OCI-LY3 (cell line): ENCODE results near the gene ERAL1.
A peak's percentile ranks its signal among the peaks of the same experiment; 100 is the strongest.
"Not testable (repeated sequence)": the region's sequence is repeated elsewhere in the genome, so short reads cannot be mapped to it uniquely, and the experiment has no call there.

Source experiments
- H2AFZ ChIP-seq: fragments of 200-600, 300-600 bp; shearing (Covaris generic); 2 replicates; pipeline ENCODE4 v1.6.0; 2014; ENCODE audit warnings: antibody characterized with exemption, low read depth, low read length
- H3K27ac ChIP-seq: fragments of 200-600, 300-600 bp; sonication (generic); 2 replicates; pipeline ENCODE4 v1.5.1; 2014; ENCODE audit warnings: mild to moderate bottlenecking, low read length, moderate library complexity, mixed read lengths
- H3K27me3 ChIP-seq: fragments of 200-600, 300-600 bp; sonication (generic); 2 replicates; pipeline ENCODE4 v1.6.1; 2014; ENCODE audit warnings: low read depth, low read length, mixed read lengths
- H3K36me3 ChIP-seq: fragments of 200-600, 300-600 bp; sonication (generic); replicated peaks from 2 replicates; pipeline ENCODE3; 2014; ENCODE audit warnings: low read depth, low read length, mixed read lengths
- H3K4me1 ChIP-seq: fragments of 300-600, 200-600 bp; sonication (generic); 2 replicates; pipeline ENCODE4 v1.6.1; 2014; ENCODE audit warnings: low read length, mixed read lengths
- H3K4me2 ChIP-seq: fragments of 200-600, 300-600 bp; sonication (generic); 2 replicates; pipeline ENCODE4 v1.6.1; 2014; ENCODE audit warnings: low read length, mixed read lengths
- H3K4me3 ChIP-seq: fragments of 300-600, 200-600 bp; sonication (generic); 2 replicates; pipeline ENCODE4 v1.5.1; 2014; ENCODE audit warnings: antibody characterized with exemption, mild to moderate bottlenecking, low read length, moderate library complexity
- H3K79me2 ChIP-seq: fragments of 300-600, 200-600 bp; shearing (Covaris generic); 2 replicates; pipeline ENCODE4 v1.6.1; 2014; ENCODE audit warnings: mild to moderate bottlenecking, low read length, mixed read lengths
- H3K9ac ChIP-seq: fragments of 300-600, 200-600 bp; shearing (Covaris generic); 2 replicates; pipeline ENCODE4 v1.6.0; 2014; ENCODE audit warnings: mild to moderate bottlenecking, low read length, moderate library complexity
- H3K9me3 ChIP-seq: fragments of 200-600, 300-600 bp; shearing (Covaris generic); 2 replicates; pipeline ENCODE4 v1.6.1; 2014; ENCODE audit warnings: low read length, mixed read lengths; ENCODE audit not compliant: insufficient read depth
- H4K20me1 ChIP-seq: fragments of 200-600, 300-600 bp; sonication (generic); 2 replicates; pipeline ENCODE4 v1.6.1; 2016; ENCODE audit warnings: low read length, mixed read lengths; ENCODE audit not compliant: insufficient read depth
- EZH2phosphoT487 ChIP-seq: fragments of 200-600 bp; shearing (Covaris generic); IDR thresholded peaks from 2 replicates; pipeline ENCODE4 v1.6.1; 2018; ENCODE audit warnings: antibody characterized with exemption, mixed run types, low read depth
- TF ChIP-seq, protein P1 (sequence below): fragments of 200-600, 300-600 bp; sonication (generic); IDR thresholded peaks from 2 replicates; pipeline ENCODE4 v1.5.1; 2014; ENCODE audit warnings: antibody characterized with exemption, low read length, low read depth

ERAL1 gene

DNA sequence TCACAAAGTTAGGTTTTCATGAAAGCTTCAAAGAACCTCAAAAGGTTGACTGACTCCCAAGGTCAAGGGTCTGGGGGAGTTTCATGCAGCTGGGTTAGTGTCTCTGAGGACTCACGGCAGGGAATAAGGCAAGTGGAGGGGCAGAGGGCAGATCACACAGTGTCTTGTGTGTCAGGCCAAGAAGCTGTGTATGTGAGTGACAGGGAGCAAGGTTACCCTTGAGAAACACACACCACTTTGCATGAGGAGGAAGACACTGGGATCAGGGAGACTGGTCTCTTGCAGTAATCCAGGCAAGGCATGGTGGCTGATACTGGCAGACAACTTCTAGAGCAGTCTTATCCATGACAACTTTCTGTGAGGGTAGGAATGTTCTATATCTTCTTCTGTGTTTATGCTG lies 36.4 kb downstream of the ERAL1 start:
- Histone ChIP-seq H3K27ac (peak overlapping the region; percentile 98), H3K4me2 (peak overlapping the region; percentile 73), H3K4me1 (peaks cover 89% of the 10 kb centered on the region), H3K9me3 (no peaks in the 10 kb centered on the region), H3K4me3 (no peak overlapping the region), H3K27me3 (no peaks in the 10 kb centered on the region), H3K36me3 (peaks cover 4% of the 10 kb centered on the region), H3K9ac (peak overlapping the region; percentile 88; the same call in 1 of the 2 replicates), H3K79me2 (peaks cover 25% of the 10 kb centered on the region), H2AFZ (no peak overlapping the region), H4K20me1 (no peaks in the 10 kb centered on the region)
- TF ChIP-seq, protein P1, sequence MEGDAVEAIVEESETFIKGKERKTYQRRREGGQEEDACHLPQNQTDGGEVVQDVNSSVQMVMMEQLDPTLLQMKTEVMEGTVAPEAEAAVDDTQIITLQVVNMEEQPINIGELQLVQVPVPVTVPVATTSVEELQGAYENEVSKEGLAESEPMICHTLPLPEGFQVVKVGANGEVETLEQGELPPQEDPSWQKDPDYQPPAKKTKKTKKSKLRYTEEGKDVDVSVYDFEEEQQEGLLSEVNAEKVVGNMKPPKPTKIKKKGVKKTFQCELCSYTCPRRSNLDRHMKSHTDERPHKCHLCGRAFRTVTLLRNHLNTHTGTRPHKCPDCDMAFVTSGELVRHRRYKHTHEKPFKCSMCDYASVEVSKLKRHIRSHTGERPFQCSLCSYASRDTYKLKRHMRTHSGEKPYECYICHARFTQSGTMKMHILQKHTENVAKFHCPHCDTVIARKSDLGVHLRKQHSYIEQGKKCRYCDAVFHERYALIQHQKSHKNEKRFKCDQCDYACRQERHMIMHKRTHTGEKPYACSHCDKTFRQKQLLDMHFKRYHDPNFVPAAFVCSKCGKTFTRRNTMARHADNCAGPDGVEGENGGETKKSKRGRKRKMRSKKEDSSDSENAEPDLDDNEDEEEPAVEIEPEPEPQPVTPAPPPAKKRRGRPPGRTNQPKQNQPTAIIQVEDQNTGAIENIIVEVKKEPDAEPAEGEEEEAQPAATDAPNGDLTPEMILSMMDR: no peak
- no peak for TF ChIP-seq EZH2phosphoT487

GRCh38 chr17:28892024-28892423 lies 37.2 kb downstream of the ERAL1 start:
- Histone ChIP-seq H3K4me3 (peak overlapping the region; percentile 67; the same call in 1 of the 2 replicates), H3K27ac (peak overlapping the region; percentile 98), H3K79me2 (peaks cover 33% of the 10 kb centered on the region), H3K4me2 (peak overlapping the region; percentile 73), H3K36me3 (peaks cover 4% of the 10 kb centered on the region), H3K4me1 (peaks cover 90% of the 10 kb centered on the region), H3K27me3 (no peaks in the 10 kb centered on the region), H4K20me1 (no peaks in the 10 kb centered on the region), H3K9me3 (no peaks in the 10 kb centered on the region), H2AFZ (no peak overlapping the region), H3K9ac (peak overlapping the region; percentile 88; the same call in 1 of the 2 replicates)
- no peak for TF ChIP-seq EZH2phosphoT487
- TF ChIP-seq, protein P1: no peak

DNA sequence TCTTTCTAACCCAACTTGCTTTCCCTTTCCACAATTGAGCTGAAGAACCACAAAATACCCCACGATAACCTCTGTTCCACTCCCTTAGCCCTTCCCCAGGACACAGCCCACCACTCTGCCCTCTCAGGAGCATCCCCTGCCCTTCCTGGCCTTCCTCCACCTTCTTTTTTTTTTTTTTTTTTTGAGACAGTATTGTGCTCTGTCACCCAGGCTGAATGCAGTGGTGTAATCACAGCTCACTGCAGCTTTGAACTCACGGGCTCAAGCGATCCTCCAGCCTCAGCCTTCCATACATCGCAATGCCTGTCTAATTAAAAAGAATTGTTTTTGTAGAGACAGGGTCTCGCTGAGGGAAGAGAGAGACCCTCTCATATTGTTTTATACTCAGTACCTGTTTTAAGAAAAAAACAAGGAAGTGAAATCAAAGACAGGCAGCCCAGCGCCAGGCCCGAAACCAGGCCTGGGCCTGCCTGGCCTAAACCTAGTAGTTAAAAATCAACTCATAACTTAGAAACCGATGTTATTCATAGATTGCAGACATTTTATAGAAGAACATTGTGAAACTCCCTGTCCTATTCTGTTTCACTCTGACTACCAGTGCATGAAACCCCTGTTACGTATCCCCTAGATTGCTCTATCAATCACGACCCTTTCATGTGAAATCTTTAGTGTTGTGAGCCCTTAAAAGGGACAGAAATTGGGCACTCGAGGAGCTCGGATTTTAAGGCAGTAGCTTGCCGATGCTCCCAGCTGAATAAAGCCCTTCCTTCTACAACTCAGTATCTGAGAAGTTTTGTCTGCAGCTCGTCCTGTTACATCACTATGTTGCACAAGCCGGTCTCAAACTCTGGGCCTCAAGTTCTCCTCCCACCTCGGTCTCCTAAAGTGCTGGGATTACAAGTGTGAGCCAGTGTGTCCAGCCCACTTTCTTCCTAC lies 38.7 kb downstream of the ERAL1 start:
- H3K36me3 ChIP-seq, H2AFZ ChIP-seq, H3K27me3 ChIP-seq, H3K9me3 ChIP-seq, H4K20me1 ChIP-seq: not testable (repeated sequence)
- Histone ChIP-seq H3K4me1 (peaks cover 84% of the 10 kb centered on the region), H3K9ac (peak overlapping the region; percentile 88), H3K4me3 (peak overlapping the region; percentile 67), H3K79me2 (peaks cover 42% of the 10 kb centered on the region), H3K27ac (peak overlapping the region; percentile 98), H3K4me2 (peak overlapping the region; percentile 91)

DNA sequence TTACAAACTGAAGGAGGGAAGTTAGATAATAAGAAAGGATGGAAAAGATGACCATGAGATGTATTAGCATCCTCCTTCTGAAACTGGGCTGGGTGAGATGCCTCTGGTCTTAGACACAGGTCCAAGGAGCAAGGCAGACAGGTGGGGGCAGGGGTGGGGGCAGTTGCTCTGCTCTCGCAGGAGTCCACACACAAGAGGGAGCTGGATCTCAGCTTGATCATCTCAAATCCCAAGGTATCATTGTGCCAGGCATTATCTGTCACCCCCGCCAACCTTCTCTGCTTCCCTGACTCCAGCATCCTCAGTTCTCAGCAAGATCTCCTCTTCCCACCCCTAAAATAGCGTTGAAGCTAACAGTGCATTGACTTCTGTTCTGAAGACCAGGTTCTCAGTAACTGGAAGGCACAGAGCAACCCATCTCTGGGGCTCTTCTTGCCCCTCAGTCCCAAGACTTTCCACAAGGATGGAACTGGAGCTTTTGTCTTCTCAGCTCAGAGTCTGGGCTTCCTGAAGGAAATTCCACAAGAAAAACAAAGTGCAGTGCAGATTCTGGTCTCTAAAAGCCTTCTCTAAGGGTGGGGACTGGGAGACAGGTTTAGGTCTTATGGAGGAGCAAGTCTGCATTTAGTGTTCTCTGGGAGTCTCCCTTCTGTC lies 41.1 kb downstream of the ERAL1 start:
- Histone ChIP-seq H3K4me3 (peak overlapping the region; percentile 88), H3K79me2 (peaks cover 62% of the 10 kb centered on the region), H3K4me1 (peaks cover 74% of the 10 kb centered on the region), H2AFZ (no peak overlapping the region), H3K4me2 (peak overlapping the region; percentile 99), H3K9ac (peak overlapping the region; percentile 89), H3K9me3 (no peaks in the 10 kb centered on the region), H3K27ac (peak overlapping the region; percentile 98), H3K36me3 (peaks cover 22% of the 10 kb centered on the region), H3K27me3 (no peaks in the 10 kb centered on the region), H4K20me1 (no peaks in the 10 kb centered on the region)
- TF ChIP-seq, protein P1: no peak
- TF ChIP-seq EZH2phosphoT487: no peak
